ENCODE results near the gene RAB17.

The RAB17 gene

GRCh38 chr2:237590272-237591140 lies at the start of gene RAB17:
Gene RAB17, minus strand, starts transcription at chr2:237590734. Its CDS starts 4,580 bp downstream, at chr2:237586154.
- no peak for DNase-seq

- no peak for DNase-seq
Observed at GRCh38 chr2:237639836-237640220, 49.3 kb upstream of the RAB17 start.

GRCh38 chr2:237639052-237639835 lies 48.7 kb upstream of the RAB17 start:
- DNase-seq, result no peak

- DNase-seq, result no peak
Observed at GRCh38 chr2:237638176-237638575, 47.6 kb upstream of the RAB17 start.

- DNase-seq, result no peak
Observed at GRCh38 chr2:237637429-237638135, 47.0 kb upstream of the RAB17 start.

GRCh38 chr2:237636578-237636977 lies 46.0 kb upstream of the RAB17 start:
- DNase-seq, result no peak

GRCh38 chr2:237633061-237633561 lies 42.6 kb upstream of the RAB17 start:
- no peak for DNase-seq

- DNase-seq, result no peak
Observed at GRCh38 chr2:237631801-237632585, 41.5 kb upstream of the RAB17 start.

- DNase-seq, result no peak
Observed at GRCh38 chr2:237631007-237631785, 40.7 kb upstream of the RAB17 start.

GRCh38 chr2:237630216-237631000 lies 39.9 kb upstream of the RAB17 start:
- DNase-seq, result no peak

- DNase-seq, result no peak
Observed at GRCh38 chr2:237629739-237630138, 39.2 kb upstream of the RAB17 start.

- no peak for DNase-seq
Observed at GRCh38 chr2:237629188-237629534, 38.6 kb upstream of the RAB17 start.

- no peak for DNase-seq
Observed at GRCh38 chr2:237628247-237629187, 38.0 kb upstream of the RAB17 start.

GRCh38 chr2:237627441-237628246 lies 37.1 kb upstream of the RAB17 start, which contains the start of gene LRRFIP1:
Gene LRRFIP1, plus strand, starts transcription at chr2:237627587. Its CDS starts 58 bp downstream, at chr2:237627645.
- no peak for DNase-seq

- no peak for DNase-seq
Observed at GRCh38 chr2:237626813-237627440, 36.4 kb upstream of the RAB17 start.

GRCh38 chr2:237625777-237626176 lies 35.2 kb upstream of the RAB17 start:
- DNase-seq, result no peak

GRCh38 chr2:237625216-237625705 lies 34.7 kb upstream of the RAB17 start:
- DNase-seq, result no peak

GRCh38 chr2:237624565-237624964 lies 34.0 kb upstream of the RAB17 start:
- no peak for DNase-seq
